ENCODE data around the gene TLNRD1. TPM values are rescaled to one million over a fixed set of nuclear protein-coding genes. Genes with fewer than 3 reads are reported as not detected.
A peak's percentile ranks its signal among the peaks of the same experiment; 100 is the strongest.

Gene TLNRD1
- total RNA-seq, 1 experiment from 2014 or later = 40.3 TPM

DNA sequence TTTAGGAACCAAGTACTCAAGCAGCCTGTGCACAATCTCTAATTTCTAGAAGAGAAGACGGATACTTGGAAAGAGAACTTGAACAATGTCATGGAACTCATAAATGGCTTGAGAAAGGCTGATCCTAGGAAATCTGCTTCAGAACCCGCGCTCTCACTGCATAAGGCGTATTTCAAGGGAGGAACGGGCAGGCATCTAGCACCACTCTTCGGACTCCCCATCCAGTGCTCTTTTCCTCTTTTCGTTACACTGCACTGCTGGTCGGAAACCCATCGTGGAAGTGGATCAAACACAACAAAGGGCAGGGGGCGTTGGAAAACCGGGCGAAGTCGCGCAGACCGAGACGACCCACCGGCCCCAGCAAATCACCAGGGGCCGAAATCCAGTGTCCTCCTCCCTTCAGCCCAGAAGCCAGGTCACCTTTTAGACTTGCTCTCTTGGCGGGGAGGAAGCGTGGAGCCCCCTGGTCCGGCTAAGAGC lies 539 bp upstream of the TLNRD1 start:
- Histone ChIP-seq H3K9me3 (replicated peaks) (peaks cover 3% of the 10 kb centered on the region; the same call in 1 of the 2 replicates), H3K27me3 (replicated peaks) (no peaks in the 10 kb centered on the region), H3K27ac (peak overlapping the region; percentile 94), H3K4me3 (peak overlapping the region; percentile 95), H3K36me3 (peaks cover 49% of the 10 kb centered on the region), H3K4me1 (replicated peaks) (peaks cover 16% of the 10 kb centered on the region)
- DNase-seq (ENCODE audit: low read depth in 1 of 2, low spot score in 2 of 2) = peak in 1 of 2 experiments; percentile 78

DNA sequence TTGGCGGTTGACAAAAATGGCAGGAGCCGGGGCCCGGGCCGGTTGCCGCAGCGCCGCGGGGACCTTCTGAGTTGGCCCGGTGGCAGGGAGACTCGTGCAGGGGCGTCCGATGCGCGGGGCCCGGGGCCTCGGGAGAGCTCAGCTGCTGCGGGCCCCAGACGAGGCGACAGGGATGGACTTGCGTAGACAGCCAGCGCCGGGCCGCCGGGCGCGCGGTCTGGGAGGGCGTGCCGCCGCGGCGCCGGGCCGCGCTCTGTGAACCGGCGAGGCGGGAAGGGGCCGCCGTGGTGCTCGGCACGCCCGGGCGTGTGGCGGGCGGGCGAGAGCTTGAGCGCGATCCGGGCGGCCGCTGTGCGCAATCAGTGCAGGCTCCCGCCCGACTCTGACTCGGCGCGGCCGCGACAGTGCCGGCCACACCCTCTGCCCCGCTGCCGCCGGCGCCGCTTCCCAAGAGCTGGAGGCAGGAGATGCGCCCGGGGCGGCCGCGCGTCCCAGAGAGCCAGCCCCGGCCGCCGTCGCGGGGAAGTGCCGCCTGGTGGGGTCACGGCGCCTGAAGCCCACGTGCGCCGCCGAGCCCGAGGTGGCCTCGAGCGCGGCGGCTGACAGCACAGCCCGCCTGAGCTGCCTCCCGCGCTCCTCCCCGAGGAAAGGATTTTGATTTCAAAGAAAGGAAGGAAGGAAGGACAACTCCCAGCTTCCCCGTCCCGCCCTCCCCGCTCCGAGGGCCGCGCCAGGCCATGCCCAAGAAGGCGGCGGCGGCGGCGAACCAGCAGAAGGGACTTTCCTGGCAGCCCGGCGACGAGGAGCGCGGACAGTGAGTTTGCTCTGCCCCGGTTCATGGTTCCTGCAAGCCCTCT lies 657 bp downstream of the TLNRD1 start:
- Histone ChIP-seq H3K4me3 (peak overlapping the region; percentile 95), H3K27me3 (replicated peaks) (no peaks in the 10 kb centered on the region), H3K36me3 (peaks cover 59% of the 10 kb centered on the region), H3K4me1 (replicated peaks) (peaks cover 16% of the 10 kb centered on the region), H3K9me3 (replicated peaks) (no peaks in the 10 kb centered on the region; the same call in 1 of the 2 replicates), H3K27ac (peak overlapping the region; percentile 94)
- peak; percentile 63 to 64 for DNase-seq (ENCODE audit: low read depth in 1 of 2, low spot score in 2 of 2)

DNA sequence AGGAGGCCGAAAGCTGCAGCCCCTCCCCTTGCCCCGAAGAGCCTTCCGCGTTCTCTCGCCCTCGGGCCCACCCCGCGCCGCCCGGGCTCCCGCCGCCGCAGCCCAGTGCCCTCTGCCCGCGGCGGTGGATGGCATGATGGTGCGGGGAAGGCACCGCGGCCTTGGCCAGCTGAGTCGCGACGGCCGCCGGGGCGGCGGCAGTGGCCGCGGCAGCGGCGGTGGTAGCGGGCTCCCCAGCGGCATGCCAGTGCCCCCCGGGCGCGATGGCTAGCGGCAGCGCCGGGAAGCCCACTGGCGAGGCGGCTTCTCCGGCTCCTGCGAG lies 1.2 kb downstream of the TLNRD1 start:
- Histone ChIP-seq H3K9me3 (replicated peaks) (no peaks in the 10 kb centered on the region; the same call in 1 of the 2 replicates), H3K4me3 (peak overlapping the region; percentile 95), H3K36me3 (peaks cover 59% of the 10 kb centered on the region), H3K27ac (peak overlapping the region; percentile 94), H3K4me1 (replicated peaks) (peaks cover 16% of the 10 kb centered on the region), H3K27me3 (replicated peaks) (no peaks in the 10 kb centered on the region)
- DNase-seq (ENCODE audit: low read depth in 1 of 2, low spot score in 2 of 2) = no peak

DNA sequence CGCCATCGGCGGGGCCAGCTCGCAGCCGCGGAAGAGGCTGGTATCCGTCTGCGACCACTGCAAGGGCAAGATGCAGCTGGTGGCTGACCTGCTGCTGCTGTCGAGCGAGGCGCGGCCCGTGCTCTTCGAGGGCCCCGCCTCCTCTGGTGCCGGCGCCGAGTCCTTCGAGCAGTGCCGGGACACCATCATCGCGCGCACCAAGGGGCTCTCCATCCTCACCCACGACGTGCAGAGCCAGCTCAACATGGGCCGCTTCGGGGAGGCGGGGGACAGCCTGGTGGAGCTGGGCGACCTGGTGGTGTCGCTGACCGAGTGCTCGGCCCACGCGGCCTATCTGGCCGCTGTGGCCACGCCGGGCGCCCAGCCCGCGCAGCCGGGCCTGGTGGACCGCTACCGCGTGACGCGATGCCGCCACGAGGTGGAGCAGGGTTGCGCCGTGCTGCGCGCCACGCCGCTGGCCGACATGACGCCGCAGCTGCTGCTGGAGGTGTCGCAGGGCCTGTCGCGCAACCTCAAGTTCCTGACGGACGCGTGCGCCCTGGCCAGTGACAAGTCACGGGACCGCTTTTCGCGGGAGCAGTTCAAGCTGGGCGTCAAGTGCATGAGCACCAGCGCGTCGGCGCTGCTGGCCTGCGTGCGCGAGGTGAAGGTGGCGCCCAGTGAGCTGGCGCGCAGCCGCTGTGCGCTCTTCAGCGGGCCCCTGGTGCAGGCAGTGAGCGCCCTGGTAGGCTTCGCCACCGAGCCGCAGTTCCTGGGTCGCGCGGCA lies 1.8 kb downstream of the TLNRD1 start:
- Histone ChIP-seq H3K4me1 (replicated peaks) (peaks cover 16% of the 10 kb centered on the region), H3K9me3 (replicated peaks) (no peaks in the 10 kb centered on the region; the same call in 1 of the 2 replicates), H3K27me3 (replicated peaks) (no peaks in the 10 kb centered on the region), H3K36me3 (peaks cover 59% of the 10 kb centered on the region), H3K4me3 (peak overlapping the region; percentile 95), H3K27ac (no peak overlapping the region)
- DNase-seq (ENCODE audit: low read depth in 1 of 2, low spot score in 2 of 2) = peak in 1 of 2 experiments; percentile 19

DNA sequence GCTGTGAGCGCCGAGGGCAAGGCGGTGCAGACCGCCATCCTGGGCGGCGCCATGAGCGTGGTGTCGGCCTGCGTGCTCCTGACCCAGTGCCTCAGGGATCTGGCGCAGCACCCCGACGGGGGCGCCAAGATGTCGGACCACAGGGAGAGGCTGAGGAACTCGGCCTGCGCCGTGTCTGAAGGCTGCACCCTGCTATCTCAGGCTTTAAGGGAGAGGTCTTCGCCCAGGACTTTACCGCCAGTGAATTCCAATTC lies 2.3 kb downstream of the TLNRD1 start:
- Histone ChIP-seq H3K9me3 (replicated peaks) (no peaks in the 10 kb centered on the region; the same call in 1 of the 2 replicates), H3K27ac (no peak overlapping the region), H3K4me1 (replicated peaks) (peaks cover 16% of the 10 kb centered on the region), H3K27me3 (replicated peaks) (no peaks in the 10 kb centered on the region), H3K4me3 (peak overlapping the region; percentile 95), H3K36me3 (peaks cover 59% of the 10 kb centered on the region)
- DNase-seq (ENCODE audit: low read depth in 1 of 2, low spot score in 2 of 2) = no peak

DNA sequence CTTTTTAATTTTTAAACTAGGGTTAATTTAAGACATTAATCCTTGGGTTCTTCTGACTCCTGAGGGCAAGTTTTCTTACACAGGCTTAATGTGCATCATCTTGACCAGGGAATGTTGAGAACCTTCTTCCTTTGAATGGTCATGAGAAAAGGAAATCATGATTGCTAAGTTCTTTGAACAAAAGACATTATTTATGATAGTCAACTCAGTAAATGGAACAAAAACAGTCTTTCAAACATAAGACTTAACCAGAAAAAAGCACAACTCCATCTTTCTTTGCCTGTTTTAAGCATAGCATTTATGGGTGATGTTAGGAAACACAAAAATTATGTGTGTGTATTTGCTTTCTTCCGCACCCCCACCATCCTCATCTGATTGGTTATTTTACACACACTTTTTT lies 5.4 kb downstream of the TLNRD1 start:
- Histone ChIP-seq H3K9me3 (replicated peaks) (no peaks in the 10 kb centered on the region), H3K4me1 (replicated peaks) (peaks cover 11% of the 10 kb centered on the region)
- no peak for DNase-seq (ENCODE audit: low read depth in 1 of 2, low spot score in 2 of 2)

DNA sequence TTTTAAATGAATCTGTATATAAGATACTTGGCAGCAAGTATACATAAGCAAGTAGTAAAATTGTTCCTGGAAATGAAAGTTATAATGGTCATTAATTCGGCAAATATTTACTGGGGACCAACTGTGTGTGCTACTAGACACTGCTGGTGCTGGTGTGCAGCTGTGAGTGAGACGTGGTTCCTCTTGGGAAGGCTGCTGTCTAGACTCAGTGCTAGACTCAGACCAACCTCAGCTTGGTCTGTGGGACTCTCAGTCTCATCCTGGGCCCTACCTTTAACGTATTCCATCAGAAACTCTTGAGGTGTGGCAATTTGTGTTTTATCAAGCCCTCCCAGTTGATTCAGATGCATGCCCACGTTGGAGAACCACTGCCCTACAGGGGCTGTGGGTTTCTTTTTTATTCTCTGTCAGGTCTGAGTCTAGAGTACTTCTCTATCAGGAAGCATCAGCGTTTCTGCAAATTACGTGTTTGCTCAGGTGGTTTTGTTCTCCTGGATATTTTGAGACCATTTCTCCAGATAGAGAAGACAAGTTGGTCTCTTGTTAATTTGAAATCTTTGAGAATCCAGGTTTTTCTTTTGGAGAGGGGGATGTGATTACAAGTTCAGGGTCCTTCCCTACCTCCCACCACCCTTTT lies 6.8 kb downstream of the TLNRD1 start:
- peaks cover 35% of the 10 kb centered on the region for H3K36me3 ChIP-seq
- H3K9me3 ChIP-seq (replicated peaks) = no peaks in the 10 kb centered on the region
- H3K27me3 ChIP-seq (replicated peaks) = no peaks in the 10 kb centered on the region
- DNase-seq (ENCODE audit: low read depth in 1 of 2, low spot score in 2 of 2) = no peak
- H3K27ac ChIP-seq = no peak overlapping the region
- no peak overlapping the region for H3K4me3 ChIP-seq
- peaks cover 9% of the 10 kb centered on the region for H3K4me1 ChIP-seq (replicated peaks)

More for the DNA sequence above, 5.4 kb downstream of the TLNRD1 start:
- Histone ChIP-seq H3K27ac (no peak overlapping the region), H3K27me3 (replicated peaks) (no peaks in the 10 kb centered on the region), H3K4me3 (no peak overlapping the region), H3K36me3 (peaks cover 48% of the 10 kb centered on the region)

DNA sequence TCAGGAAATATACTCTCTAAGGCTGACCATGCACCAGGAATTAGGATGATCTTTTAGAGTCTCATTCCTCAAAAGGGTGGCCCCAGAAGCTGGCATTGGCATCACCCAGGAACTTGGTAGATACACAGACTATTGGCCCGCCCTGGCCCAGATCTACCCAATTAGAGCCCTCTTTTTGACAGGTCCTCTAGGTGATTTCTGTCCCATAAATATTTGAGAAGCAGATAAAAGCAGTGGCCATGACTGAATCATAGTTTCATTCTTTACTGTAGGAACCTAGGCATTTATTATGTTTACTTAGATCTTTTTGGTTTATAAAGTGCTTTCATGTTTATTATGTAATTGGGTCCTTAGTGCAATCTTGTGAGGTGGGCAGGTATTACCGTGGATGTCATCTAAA lies 7.6 kb downstream of the TLNRD1 start:
- peaks cover 29% of the 10 kb centered on the region for H3K36me3 ChIP-seq
- no peak for DNase-seq (ENCODE audit: low read depth in 1 of 2, low spot score in 2 of 2)
- H3K27me3 ChIP-seq (replicated peaks) = no peaks in the 10 kb centered on the region
- H3K4me1 ChIP-seq (replicated peaks) = peaks cover 3% of the 10 kb centered on the region; the same call in 1 of the 2 replicates
- no peaks in the 10 kb centered on the region for H3K9me3 ChIP-seq (replicated peaks)
- no peak overlapping the region for H3K27ac ChIP-seq
- no peak overlapping the region for H3K4me3 ChIP-seq

DNA sequence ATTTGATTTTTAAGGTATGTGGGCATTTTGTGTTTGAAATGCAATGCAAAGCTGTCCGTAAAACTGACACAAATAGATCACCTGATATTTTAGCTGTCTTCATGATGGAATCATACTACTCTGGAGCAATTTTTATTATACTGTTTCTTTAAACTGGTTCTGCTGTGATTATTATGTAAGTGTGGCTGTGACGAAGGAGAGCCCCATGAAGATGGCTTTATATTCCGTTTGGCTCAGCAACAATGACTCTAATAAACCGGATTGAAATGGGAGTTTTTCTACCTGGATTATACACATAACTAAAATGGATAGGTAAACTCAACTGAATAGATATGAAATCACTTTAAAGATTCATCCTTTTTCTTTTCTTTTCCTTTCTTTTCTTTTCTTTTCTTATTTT lies 9.4 kb downstream of the TLNRD1 start:
- H3K4me3 ChIP-seq = no peak overlapping the region
- DNase-seq (ENCODE audit: low read depth in 1 of 2, low spot score in 2 of 2) = no peak
- no peaks in the 10 kb centered on the region for H3K9me3 ChIP-seq (replicated peaks)
- H3K36me3 ChIP-seq = peaks cover 11% of the 10 kb centered on the region
- no peak overlapping the region for H3K27ac ChIP-seq
- H3K4me1 ChIP-seq (replicated peaks) = 0 out of 2 replicates have a peak, but pooled peaks cover 3% of the 10 kb centered on the region
- H3K27me3 ChIP-seq (replicated peaks) = no peaks in the 10 kb centered on the region

DNA sequence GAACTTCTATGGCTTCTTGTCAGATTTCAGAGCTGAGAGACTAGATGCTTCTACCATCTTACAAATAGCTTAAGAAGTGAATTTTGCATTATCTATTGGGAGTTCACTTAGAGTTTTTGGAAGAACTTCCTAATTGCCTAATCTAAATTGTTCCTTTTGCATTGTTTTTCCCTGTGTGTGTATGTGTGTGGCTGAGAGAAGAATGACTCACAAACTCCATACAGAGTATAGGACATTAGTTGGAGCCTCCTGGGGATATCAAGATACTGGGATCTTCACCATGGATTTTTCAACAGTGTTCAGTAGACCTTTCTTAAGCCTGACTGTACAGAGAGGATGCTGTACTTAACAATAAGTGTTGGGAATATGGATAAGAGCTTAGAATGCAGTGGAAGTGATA lies 10.9 kb downstream of the TLNRD1 start:
- no peak for DNase-seq (ENCODE audit: low read depth in 1 of 2, low spot score in 2 of 2)
- H3K9me3 ChIP-seq (replicated peaks) = no peaks in the 10 kb centered on the region
- H3K36me3 ChIP-seq = no peaks in the 10 kb centered on the region; the same call in 1 of the 2 replicates
- 0 out of 2 replicates have a peak, but pooled peaks cover 3% of the 10 kb centered on the region for H3K4me1 ChIP-seq (replicated peaks)
- H3K27me3 ChIP-seq (replicated peaks) = no peaks in the 10 kb centered on the region
- H3K27ac ChIP-seq = no peak overlapping the region
- H3K4me3 ChIP-seq = no peak overlapping the region

DNA sequence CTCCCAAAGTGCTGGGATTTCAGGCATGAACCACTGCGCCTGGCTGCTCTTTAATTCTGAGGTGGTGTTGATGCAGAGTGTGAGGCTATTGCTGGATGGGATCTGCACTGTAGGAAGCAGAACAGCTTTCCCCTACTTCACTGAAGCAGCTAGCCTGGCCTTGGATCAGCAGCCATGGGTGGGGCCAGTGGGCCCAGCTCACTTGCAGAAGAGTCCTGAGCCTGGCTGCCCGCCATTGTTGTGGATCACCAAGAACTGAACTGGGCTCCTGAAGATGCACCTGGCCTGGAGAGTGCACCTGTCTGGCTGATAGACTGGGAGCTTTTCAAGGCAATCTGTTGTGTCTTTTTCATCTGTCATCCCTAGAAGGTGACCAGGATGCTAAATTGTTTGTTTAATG lies 11.9 kb downstream of the TLNRD1 start:
- Histone ChIP-seq H3K4me3 (no peak overlapping the region), H3K27ac (no peak overlapping the region), H3K4me1 (replicated peaks) (0 out of 2 replicates have a peak, but pooled peaks cover 3% of the 10 kb centered on the region), H3K36me3 (no peaks in the 10 kb centered on the region; the same call in 1 of the 2 replicates), H3K9me3 (replicated peaks) (no peaks in the 10 kb centered on the region), H3K27me3 (replicated peaks) (no peaks in the 10 kb centered on the region)
- DNase-seq (ENCODE audit: low read depth in 1 of 2, low spot score in 2 of 2) = no peak

DNA sequence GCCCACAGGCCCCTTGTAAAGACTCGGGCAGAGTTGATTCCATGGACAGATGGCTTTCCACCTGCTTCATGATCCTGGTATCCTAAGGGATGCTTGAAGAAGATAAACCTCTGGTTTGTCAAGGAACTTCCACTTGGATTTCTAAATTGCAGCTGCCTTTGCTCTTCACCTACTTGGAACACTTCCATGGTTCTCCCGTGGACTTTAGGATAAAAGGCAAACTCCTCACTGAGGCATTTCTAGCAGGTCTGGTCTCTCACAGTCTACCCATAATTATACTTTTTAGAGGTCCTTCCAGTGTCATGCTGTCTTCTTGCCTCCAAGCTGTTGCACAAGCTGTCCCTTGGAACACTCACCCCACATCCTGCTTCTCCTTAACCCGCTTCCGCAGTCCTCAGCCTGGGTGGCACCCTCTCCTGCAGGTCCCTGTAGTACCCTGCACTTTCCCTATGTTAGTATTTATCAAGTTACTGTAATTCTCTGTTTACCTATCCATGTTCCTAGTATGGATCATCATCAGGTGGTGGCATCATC lies 12.7 kb downstream of the TLNRD1 start:
- 0 out of 2 replicates have a peak, but pooled peaks cover 3% of the 10 kb centered on the region for H3K4me1 ChIP-seq (replicated peaks)
- no peaks in the 10 kb centered on the region for H3K27me3 ChIP-seq (replicated peaks)
- H3K9me3 ChIP-seq (replicated peaks) = no peaks in the 10 kb centered on the region
- no peak overlapping the region for H3K4me3 ChIP-seq
- no peaks in the 10 kb centered on the region; the same call in 1 of the 2 replicates for H3K36me3 ChIP-seq
- no peak overlapping the region for H3K27ac ChIP-seq
- no peak for DNase-seq (ENCODE audit: low read depth in 1 of 2, low spot score in 2 of 2)

DNA sequence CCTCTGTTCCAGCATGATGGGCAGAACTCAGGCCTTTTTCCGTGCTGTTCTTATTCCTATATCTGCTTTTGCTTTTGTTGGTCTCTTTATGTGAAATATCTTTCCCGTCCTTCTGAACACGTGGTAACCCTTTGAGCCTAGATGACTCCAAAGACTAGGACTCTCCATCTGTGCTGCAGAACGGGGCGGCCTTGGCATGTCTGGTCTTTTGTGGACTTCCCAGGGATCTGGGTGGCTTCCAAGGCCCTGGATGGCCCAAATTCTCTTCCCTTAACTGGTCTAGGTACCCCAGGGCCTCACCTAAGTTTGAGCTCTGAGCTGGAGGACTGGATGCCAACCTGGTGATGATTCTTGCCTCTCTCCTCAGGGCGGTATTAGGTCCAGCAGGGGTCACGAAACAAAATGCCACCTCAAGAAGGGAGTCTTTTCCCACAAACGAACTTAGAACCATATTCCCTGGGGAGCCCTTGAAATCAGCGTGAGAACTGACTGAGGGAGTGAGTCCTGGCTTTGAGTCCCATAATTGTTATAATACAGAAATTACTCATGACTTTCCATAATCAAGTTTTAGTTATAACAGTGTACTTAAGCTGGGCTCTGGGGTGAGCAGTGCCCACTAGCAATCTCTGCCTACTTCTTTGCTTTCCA lies 13.8 kb downstream of the TLNRD1 start:
- H3K27me3 ChIP-seq (replicated peaks) = no peaks in the 10 kb centered on the region
- DNase-seq (ENCODE audit: low read depth in 1 of 2, low spot score in 2 of 2) = no peak
- H3K27ac ChIP-seq = no peak overlapping the region
- 0 out of 2 replicates have a peak, but pooled peaks cover 3% of the 10 kb centered on the region for H3K4me1 ChIP-seq (replicated peaks)
- H3K36me3 ChIP-seq = no peaks in the 10 kb centered on the region; the same call in 1 of the 2 replicates
- H3K9me3 ChIP-seq (replicated peaks) = no peaks in the 10 kb centered on the region
- no peak overlapping the region for H3K4me3 ChIP-seq

Measured in SJSA1 (cell line).